ENCODE data around the gene WNT6. TPM values are rescaled to one million over a fixed set of nuclear protein-coding genes. Genes with fewer than 3 reads are reported as not detected.

The WNT6 gene
- total and polyA plus RNA-seq, 10 of the 15 experiments (the other 5 are each of a cell fraction or from before 2014, with no cell fraction given) = 0.11 to 0.44 (median 0.22) TPM; not detected in 5

DNA sequence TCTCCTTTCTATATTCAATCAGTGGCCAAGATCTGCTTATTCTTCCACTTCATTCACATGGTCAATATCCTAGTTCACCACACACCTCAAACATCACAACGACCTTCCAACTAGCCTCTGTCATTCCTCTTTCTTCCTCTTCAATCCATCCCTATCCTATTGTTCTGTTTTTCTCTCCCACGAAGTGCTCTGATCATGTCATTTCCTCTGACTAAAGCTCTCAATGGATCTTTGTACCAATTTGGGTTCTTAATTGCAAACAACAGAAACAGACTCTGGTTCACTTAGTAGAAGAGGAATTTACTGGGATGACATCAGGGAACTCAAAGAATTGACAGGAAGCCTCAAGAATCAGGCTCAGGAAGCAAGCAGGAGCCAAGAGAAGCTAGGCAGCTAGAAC is 44.6 kb downstream of the WNT6 start (continued):
- TF ChIP-seq, protein P1, sequence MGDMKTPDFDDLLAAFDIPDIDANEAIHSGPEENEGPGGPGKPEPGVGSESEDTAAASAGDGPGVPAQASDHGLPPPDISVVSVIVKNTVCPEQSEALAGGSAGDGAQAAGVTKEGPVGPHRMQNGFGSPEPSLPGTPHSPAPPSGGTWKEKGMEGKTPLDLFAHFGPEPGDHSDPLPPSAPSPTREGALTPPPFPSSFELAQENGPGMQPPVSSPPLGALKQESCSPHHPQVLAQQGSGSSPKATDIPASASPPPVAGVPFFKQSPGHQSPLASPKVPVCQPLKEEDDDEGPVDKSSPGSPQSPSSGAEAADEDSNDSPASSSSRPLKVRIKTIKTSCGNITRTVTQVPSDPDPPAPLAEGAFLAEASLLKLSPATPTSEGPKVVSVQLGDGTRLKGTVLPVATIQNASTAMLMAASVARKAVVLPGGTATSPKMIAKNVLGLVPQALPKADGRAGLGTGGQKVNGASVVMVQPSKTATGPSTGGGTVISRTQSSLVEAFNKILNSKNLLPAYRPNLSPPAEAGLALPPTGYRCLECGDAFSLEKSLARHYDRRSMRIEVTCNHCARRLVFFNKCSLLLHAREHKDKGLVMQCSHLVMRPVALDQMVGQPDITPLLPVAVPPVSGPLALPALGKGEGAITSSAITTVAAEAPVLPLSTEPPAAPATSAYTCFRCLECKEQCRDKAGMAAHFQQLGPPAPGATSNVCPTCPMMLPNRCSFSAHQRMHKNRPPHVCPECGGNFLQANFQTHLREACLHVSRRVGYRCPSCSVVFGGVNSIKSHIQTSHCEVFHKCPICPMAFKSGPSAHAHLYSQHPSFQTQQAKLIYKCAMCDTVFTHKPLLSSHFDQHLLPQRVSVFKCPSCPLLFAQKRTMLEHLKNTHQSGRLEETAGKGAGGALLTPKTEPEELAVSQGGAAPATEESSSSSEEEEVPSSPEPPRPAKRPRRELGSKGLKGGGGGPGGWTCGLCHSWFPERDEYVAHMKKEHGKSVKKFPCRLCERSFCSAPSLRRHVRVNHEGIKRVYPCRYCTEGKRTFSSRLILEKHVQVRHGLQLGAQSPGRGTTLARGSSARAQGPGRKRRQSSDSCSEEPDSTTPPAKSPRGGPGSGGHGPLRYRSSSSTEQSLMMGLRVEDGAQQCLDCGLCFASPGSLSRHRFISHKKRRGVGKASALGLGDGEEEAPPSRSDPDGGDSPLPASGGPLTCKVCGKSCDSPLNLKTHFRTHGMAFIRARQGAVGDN (IDR thresholded peaks at IDR 0.05) = no peak
- no peak for TF ChIP-seq STAT1 (conservative IDR thresholded peaks at IDR 0.05)
- TF ChIP-seq ZNF217 (IDR thresholded peaks at IDR 0.05) = no peak
- no peak for TF ChIP-seq NFIC (IDR thresholded peaks at IDR 0.05; ENCODE audit: low read depth, low read length)
- TF ChIP-seq, protein P2, sequence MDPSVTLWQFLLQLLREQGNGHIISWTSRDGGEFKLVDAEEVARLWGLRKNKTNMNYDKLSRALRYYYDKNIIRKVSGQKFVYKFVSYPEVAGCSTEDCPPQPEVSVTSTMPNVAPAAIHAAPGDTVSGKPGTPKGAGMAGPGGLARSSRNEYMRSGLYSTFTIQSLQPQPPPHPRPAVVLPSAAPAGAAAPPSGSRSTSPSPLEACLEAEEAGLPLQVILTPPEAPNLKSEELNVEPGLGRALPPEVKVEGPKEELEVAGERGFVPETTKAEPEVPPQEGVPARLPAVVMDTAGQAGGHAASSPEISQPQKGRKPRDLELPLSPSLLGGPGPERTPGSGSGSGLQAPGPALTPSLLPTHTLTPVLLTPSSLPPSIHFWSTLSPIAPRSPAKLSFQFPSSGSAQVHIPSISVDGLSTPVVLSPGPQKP (IDR thresholded peaks at IDR 0.05; ENCODE audit: low read depth, low read length) = no peak
